GM12878 (cell line): ENCODE measurements around the gene ISG15. TPM values are rescaled to one million over a fixed set of nuclear protein-coding genes. Genes with fewer than 3 reads are reported as not detected.

Experiments
- ATAC-seq: fragments of 200-7000 bp; cut with Tn5 transposase; 3 replicates; pipeline ENCODE4 v1.9.1; 2020; ENCODE audit warnings: mild to moderate bottlenecking, moderate library complexity
- BruUV-seq: library from RNA; stranded (reverse); fragments of 400-500 nt; replicated peaks from 2 replicates; lab custom pipeline; 2021; lab: Mats Ljungman, UMichigan
- CTCF ChIA-PET: fragments of 300-600 bp; sonication (Branson Sonifier 250); formaldehyde crosslinking; extraction: SDS; loops from one replicate; lab custom pipeline; 2021; ENCODE audit warnings: inconsistent platforms; lab: Yijun Ruan, JAX
- POLR2A ChIA-PET: fragments of 350-600 bp; formaldehyde crosslinking; extraction: SDS; loops from one replicate; lab custom pipeline; 2021; ENCODE audit warnings: inconsistent platforms; lab: Charles Lee
- RAD21 ChIA-PET: fragments of 300-600 bp; sonication (Branson Sonifier 250); formaldehyde crosslinking; loops from one replicate; lab custom pipeline; 2023; ENCODE audit warnings: antibody characterized with exemption; ENCODE audit not compliant: unreplicated experiment; lab: Charles Lee
- SMC1A ChIA-PET: fragments of 300-600 bp; sonication (Branson Sonifier 250); formaldehyde crosslinking; loops from one replicate; lab custom pipeline; 2023; ENCODE audit not compliant: unreplicated experiment, uncharacterized antibody; lab: Charles Lee
- DNase-seq: peaks from one replicate; pipeline ENCODE4 v3.0.0-alpha.2; 2011; ENCODE audit warnings: low read depth, low spot score
- FAIRE-seq: peaks from 3 replicates; lab custom pipeline; 2011; peaks lifted over from hg19 to GRCh38; lab: Jason Lieb, UNC
- H2AFZ ChIP-seq: 2 replicates; pipeline ENCODE4 v1.6.0; 2011; ENCODE audit warnings: low read depth, low read length, control low read depth; ENCODE audit not compliant: control insufficient read depth
- H3K27ac ChIP-seq: 2 replicates; pipeline ENCODE4 v1.5.1; 2011; ENCODE audit warnings: control low read depth; ENCODE audit not compliant: control insufficient read depth, insufficient read depth
- H3K27me3 ChIP-seq, 2 experiments: replicated peaks in 1 of 2; 2 replicates each; pipeline versions ENCODE4 v1.6.0 to v1.6.1; 2011; ENCODE audit warnings: low read length in 1 of 2; ENCODE audit not compliant: control insufficient read depth in 2 of 2, insufficient read depth in 2 of 2
- H3K36me3 ChIP-seq, 2 experiments: 2 replicates each; pipeline ENCODE4 v1.5.1; 2011; ENCODE audit warnings: low read length in 1 of 2; ENCODE audit not compliant: control insufficient read depth in 2 of 2, insufficient read depth in 2 of 2
- H3K4me1 ChIP-seq: 2 replicates; pipeline ENCODE4 v1.6.1; 2011; ENCODE audit warnings: mild to moderate bottlenecking, low read length, moderate library complexity, mixed read lengths; ENCODE audit not compliant: control insufficient read depth, insufficient read depth
- H3K4me2 ChIP-seq: 2 replicates; pipeline ENCODE4 v1.6.0; 2011; ENCODE audit warnings: control low read depth; ENCODE audit not compliant: control insufficient read depth, insufficient read depth
- H3K4me3 ChIP-seq: fragments of 200-600 bp; sonication (generic); 2 replicates; pipeline ENCODE4 v1.5.1; 2016
- H3K79me2 ChIP-seq: 2 replicates; pipeline ENCODE4 v1.6.0; 2011; ENCODE audit warnings: low read length; ENCODE audit not compliant: control insufficient read depth, insufficient read depth
- H3K9ac ChIP-seq: 2 replicates; pipeline ENCODE4 v1.8.0; 2011; ENCODE audit warnings: low read length, control low read depth, mixed read lengths; ENCODE audit not compliant: control insufficient read depth, insufficient read depth
- H3K9me3 ChIP-seq: replicated peaks from 3 replicates; pipeline ENCODE4 v1.5.1; 2011; ENCODE audit warnings: mild to moderate bottlenecking, low read length; ENCODE audit not compliant: control insufficient read depth, insufficient read depth
- H4K20me1 ChIP-seq: 2 replicates; pipeline ENCODE4 v1.6.0; 2011; ENCODE audit not compliant: control insufficient read depth, insufficient read depth
- CHD4 ChIP-seq: fragments of 200-600 bp; sonication (generic); IDR thresholded peaks from 2 replicates; pipeline ENCODE4 v1.6.1; 2016; ENCODE audit warnings: mild to moderate bottlenecking
- CTCF ChIP-seq, 3 experiments: IDR thresholded peaks in 2 of 3; conservative IDR thresholded peaks in 1 of 3; 2 replicates each; pipeline ENCODE4 v1.5.1; 2011; ENCODE audit warnings: low read depth in 3 of 3, low read length in 3 of 3, mild to moderate bottlenecking in 3 of 3, control low read depth in 2 of 3, moderate library complexity in 2 of 3, inconsistent platforms in 1 of 3, mixed read lengths in 1 of 3; ENCODE audit not compliant: control insufficient read depth in 2 of 3, insufficient read depth in 1 of 3; ENCODE audit errors: extremely low read depth in 1 of 3
- RB1 ChIP-seq: fragments of 450-650 bp; formaldehyde crosslinking; IDR thresholded peaks from 2 replicates; pipeline ENCODE4 v1.6.1; 2017; ENCODE audit warnings: mild to moderate bottlenecking, borderline replicate concordance
- STAT3 ChIP-seq: IDR thresholded peaks from 2 replicates; pipeline ENCODE4 v1.6.1; 2011; ENCODE audit warnings: low read depth, low read length, improper control_type of control experiment
- WGBS: methylation state at CpG from one replicate; pipeline ENCODE4 v1.1.6; 2016; ENCODE audit warnings: low lambda C conversion rate; ENCODE audit not compliant: insufficient replicate concordance, insufficient coverage; ENCODE audit errors: missing lambda C conversion rate; 5-methylcytosine and 5-hydroxymethylcytosine counted together
- in situ Hi-C: fragments of 300-500 bp; cut with MboI; formaldehyde crosslinking; loops from 9 replicates; pipeline ENCODE4 v1.14.3; 2018; ENCODE audit warnings: mixed read lengths
- intact Hi-C: fragments of 100-400 bp; cut with micrococcal nuclease; formaldehyde crosslinking; loops from one replicate; pipeline ENCODE4 v1.14.2; 2022; ENCODE audit not compliant: unreplicated experiment
- polyA plus RNA-seq, 11 experiments: library from polyadenylated mRNA; depleted of rRNA in 4 of 11; unstranded in 6 of 11; stranded (reverse) in 5 of 11; fragments of >200 nt; fragmentation: Nextera tagmentation in 4 of 11; fragmentation: Illumina TruSeq in 1 of 11; extraction: Ambion mirVana in 4 of 11; extraction: Trizol in 1 of 11; gene quantifications; 1 replicate in 1 of 11; 2 replicates in 10 of 11; pipeline versions ENCODE4 v1.2.1 to v1.2.3, GENCODE V29; 2011 to 2016; ENCODE audit warnings: inconsistent platforms in 2 of 11, missing spikeins in 2 of 11, low read depth in 1 of 11
- total RNA-seq, 4 experiments: library from RNA; depleted of rRNA in 3 of 4; stranded (reverse); fragments of >200 nt in 3 of 4; fragmentation: Illumina TruSeq in 1 of 4; extraction: Trizol in 1 of 4; gene quantifications; 2 replicates each; pipeline versions ENCODE4 v1.2.1 to v1.2.3, GENCODE V29; 2013 to 2021
- TF ChIP-seq, protein P1 (sequence below): fragments of 150-350 bp; IDR thresholded peaks from 2 replicates; pipeline ENCODE4 v1.6.1; 2016; ENCODE audit warnings: low read depth, low read length

ISG15 gene
- total and polyA plus RNA-seq, 10 of the 15 experiments (the other 5 are each of a cell fraction or from before 2014, with no cell fraction given): 7.8 to 384 (median 274) TPM

DNA sequence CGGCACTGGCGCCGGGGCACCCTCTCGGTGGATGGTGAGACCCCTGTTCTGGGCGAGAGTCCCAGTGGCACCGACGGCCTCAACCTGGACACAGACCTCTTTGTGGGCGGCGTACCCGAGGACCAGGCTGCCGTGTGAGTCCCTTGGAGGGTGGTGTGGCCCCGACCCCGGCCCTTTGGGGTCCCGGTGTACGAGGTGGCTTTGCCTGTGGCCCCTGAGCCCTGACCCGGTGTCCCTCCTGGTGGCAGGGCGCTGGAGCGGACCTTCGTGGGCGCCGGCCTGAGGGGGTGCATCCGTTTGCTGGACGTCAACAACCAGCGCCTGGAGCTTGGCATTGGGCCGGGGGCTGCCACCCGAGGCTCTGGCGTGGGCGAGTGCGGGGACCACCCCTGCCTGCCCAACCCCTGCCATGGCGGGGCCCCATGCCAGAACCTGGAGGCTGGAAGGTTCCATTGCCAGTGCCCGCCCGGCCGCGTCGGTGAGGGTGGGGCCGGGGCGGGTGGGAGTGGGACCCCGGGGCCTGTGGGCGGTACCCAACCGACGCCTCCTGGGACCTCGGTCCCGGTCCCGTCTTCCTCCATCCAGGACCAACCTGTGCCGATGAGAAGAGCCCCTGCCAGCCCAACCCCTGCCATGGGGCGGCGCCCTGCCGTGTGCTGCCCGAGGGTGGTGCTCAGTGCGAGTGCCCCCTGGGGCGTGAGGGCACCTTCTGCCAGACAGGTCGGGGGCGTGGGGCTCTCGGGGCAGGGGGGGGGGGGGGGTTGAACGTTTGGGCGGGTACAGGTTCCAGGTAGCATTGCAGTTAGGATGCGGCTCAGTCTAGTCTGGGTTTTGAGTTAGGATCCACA is 36.2 kb downstream of the ISG15 start:
- H3K4me2 ChIP-seq: no peak overlapping the region
- no peaks in the 10 kb centered on the region for H3K79me2 ChIP-seq
- no peak for FAIRE-seq
- ChIA-PET POLR2A (interaction anchor here (0.6 kb wide), 1 partner anchor 172 kb away, joined by 9 read pairs; no protein-coding TSS in a partner anchor), CTCF (no interaction called here), SMC1A (no interaction called here), RAD21 (no interaction called here)
- no peaks in the 10 kb centered on the region for H3K9me3 ChIP-seq
- H2AFZ ChIP-seq: no peak overlapping the region
- no peaks in the 10 kb centered on the region for H4K20me1 ChIP-seq
- intact Hi-C loops: no loop called here
- no peak overlapping the region for H3K27ac ChIP-seq
- no peaks in the 10 kb centered on the region for H3K27me3 ChIP-seq
- DNase-seq: no peak
- ATAC-seq: no peak
- H3K36me3 ChIP-seq: peaks cover 3 to 20% of the 10 kb centered on the region in 2 experiments; a peak in 3 of 4 replicates
- H3K4me1 ChIP-seq: peaks cover 5% of the 10 kb centered on the region; the same call in 1 of the 2 replicates
- no TSS peak for BruUV-seq
- H3K4me3 ChIP-seq: no peak overlapping the region
- H3K9ac ChIP-seq: no peak overlapping the region
- TF ChIP-seq STAT3 (no peak), RB1 (no peak), CTCF (IDR thresholded peaks at IDR 0.05 in 2 of 3, conservative IDR thresholded peaks at IDR 0.05 in 1 of 3; ENCODE audit: control insufficient read depth in 2 of 3, extremely low read depth in 1 of 3, insufficient read depth in 1 of 3, low read depth in 3 of 3, low read length in 3 of 3) (no peak), CHD4 (no peak)
- TF ChIP-seq, protein P1, sequence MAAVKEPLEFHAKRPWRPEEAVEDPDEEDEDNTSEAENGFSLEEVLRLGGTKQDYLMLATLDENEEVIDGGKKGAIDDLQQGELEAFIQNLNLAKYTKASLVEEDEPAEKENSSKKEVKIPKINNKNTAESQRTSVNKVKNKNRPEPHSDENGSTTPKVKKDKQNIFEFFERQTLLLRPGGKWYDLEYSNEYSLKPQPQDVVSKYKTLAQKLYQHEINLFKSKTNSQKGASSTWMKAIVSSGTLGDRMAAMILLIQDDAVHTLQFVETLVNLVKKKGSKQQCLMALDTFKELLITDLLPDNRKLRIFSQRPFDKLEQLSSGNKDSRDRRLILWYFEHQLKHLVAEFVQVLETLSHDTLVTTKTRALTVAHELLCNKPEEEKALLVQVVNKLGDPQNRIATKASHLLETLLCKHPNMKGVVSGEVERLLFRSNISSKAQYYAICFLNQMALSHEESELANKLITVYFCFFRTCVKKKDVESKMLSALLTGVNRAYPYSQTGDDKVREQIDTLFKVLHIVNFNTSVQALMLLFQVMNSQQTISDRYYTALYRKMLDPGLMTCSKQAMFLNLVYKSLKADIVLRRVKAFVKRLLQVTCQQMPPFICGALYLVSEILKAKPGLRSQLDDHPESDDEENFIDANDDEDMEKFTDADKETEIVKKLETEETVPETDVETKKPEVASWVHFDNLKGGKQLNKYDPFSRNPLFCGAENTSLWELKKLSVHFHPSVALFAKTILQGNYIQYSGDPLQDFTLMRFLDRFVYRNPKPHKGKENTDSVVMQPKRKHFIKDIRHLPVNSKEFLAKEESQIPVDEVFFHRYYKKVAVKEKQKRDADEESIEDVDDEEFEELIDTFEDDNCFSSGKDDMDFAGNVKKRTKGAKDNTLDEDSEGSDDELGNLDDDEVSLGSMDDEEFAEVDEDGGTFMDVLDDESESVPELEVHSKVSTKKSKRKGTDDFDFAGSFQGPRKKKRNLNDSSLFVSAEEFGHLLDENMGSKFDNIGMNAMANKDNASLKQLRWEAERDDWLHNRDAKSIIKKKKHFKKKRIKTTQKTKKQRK: no peak
- 78% methylated on average over 52 of the region's 57 CpGs for whole genome bisulfite sequencing
- in situ Hi-C loops: loop anchor here (5.0 kb wide), 1 partner anchor 53 kb away; no protein-coding TSS in a partner anchor
